Measurements from ENCODE around the gene LRRC23. TPM values are rescaled to one million over a fixed set of nuclear protein-coding genes. Genes with fewer than 3 reads are reported as not detected.

LRRC23 gene
- total and polyA plus RNA-seq, 7 donors = 5.3 to 21.0 (median 12.2) TPM

DNA sequence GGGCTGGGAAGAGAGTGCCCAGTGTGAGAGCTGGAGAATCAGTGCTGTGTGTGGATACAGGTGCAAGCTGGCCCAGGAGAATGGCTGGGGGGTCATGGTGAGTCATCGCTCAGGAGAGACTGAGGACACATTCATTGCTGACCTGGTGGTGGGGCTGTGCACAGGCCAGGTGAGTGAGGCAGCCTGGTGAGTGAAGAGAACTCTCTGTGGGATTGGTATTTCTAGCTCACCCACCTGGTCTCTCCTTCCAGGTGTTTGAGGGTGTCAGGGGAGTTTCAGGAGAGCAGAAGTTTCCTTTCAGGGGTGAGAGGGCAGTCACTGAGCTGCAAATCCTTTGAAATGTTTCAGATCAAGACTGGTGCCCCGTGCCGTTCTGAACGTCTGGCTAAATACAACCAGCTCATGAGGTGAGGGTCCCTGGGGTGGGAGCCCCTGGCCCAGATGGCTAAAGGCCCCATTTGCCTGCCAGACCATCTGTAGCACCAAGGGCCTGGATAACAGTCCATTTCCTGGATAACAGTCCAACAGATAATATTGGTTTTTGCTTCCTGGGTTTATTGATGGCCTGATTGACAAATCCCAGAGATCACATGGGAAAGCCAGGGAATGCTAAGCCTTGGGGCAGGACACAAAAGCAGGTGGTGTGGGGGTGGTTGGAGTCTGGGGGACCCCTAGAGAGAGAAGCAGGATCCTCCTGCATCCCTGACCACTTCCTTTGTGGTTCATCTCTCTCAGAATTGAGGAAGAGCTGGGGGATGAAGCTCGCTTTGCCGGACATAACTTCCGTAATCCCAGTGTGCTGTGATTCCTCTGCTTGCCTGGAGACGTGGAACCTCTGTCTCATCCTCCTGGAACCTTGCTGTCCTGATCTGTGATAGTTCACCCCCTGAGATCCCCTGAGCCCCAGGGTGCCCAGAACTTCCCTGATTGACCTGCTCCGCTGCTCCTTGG is 17.6 kb downstream of the LRRC23 start:
- no peaks in the 10 kb centered on the region for H3K9me3 ChIP-seq
- 73 to 87% methylated on average over 9 of the region's 9 CpGs for WGBS, 2 donors
- H3K27ac ChIP-seq = peak overlapping the region in 1 of 4 donors; percentile 15
- H3K4me3 ChIP-seq = no peak overlapping the region
- H3K4me1 ChIP-seq = peaks cover 4 to 39% (median 35%) of the 10 kb centered on the region in 4 donors
- intact Hi-C loops (cut with DNase I) = no loop called here
- no peaks in the 10 kb centered on the region for H3K27me3 ChIP-seq
- TF ChIP-seq POLR2AphosphoS5 (IDR thresholded peaks at IDR 0.05) = no peak
- no peak for TF ChIP-seq POLR2A (IDR thresholded peaks at IDR 0.05)
- TF ChIP-seq EP300 (IDR thresholded peaks at IDR 0.05) = no peak
- TF ChIP-seq, protein P1, sequence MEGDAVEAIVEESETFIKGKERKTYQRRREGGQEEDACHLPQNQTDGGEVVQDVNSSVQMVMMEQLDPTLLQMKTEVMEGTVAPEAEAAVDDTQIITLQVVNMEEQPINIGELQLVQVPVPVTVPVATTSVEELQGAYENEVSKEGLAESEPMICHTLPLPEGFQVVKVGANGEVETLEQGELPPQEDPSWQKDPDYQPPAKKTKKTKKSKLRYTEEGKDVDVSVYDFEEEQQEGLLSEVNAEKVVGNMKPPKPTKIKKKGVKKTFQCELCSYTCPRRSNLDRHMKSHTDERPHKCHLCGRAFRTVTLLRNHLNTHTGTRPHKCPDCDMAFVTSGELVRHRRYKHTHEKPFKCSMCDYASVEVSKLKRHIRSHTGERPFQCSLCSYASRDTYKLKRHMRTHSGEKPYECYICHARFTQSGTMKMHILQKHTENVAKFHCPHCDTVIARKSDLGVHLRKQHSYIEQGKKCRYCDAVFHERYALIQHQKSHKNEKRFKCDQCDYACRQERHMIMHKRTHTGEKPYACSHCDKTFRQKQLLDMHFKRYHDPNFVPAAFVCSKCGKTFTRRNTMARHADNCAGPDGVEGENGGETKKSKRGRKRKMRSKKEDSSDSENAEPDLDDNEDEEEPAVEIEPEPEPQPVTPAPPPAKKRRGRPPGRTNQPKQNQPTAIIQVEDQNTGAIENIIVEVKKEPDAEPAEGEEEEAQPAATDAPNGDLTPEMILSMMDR (IDR thresholded peaks at IDR 0.05) = no peak
- DNase-seq = no peak
- H3K36me3 ChIP-seq = peaks cover 0 to 44% (median 4%) of the 10 kb centered on the region in 4 donors

DNA sequence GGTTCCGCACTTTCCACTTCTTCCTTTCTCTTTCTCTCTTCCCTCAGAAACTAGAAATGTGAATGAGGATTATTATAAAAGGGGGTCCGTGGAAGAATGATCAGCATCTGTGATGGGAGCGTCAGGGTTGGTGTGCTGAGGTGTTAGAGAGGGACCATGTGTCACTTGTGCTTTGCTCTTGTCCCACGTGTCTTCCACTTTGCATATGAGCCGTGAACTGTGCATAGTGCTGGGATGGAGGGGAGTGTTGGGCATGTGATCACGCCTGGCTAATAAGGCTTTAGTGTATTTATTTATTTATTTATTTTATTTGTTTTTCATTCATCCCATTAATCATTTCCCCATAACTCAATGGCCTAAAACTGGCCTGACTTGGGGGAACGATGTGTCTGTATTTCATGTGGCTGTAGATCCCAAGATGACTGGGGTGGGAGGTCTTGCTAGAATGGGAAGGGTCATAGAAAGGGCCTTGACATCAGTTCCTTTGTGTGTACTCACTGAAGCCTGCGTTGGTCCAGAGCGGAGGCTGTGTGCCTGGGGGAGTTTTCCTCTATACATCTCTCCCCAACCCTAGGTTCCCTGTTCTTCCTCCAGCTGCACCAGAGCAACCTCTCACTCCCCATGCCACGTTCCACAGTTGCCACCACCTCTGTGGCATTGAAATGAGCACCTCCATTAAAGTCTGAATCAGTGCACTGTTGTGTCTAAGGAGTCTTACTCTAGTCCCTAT is 18.5 kb downstream of the LRRC23 start:
- Histone ChIP-seq H3K27ac (peak overlapping the region in 2 of 4 donors; percentile 99), H3K4me3 (no peak overlapping the region), H3K36me3 (peaks cover 0 to 35% (median 4%) of the 10 kb centered on the region in 4 donors), H3K27me3 (no peaks in the 10 kb centered on the region), H3K4me1 (peaks cover 4 to 40% (median 35%) of the 10 kb centered on the region in 4 donors), H3K9me3 (no peaks in the 10 kb centered on the region)
- TF ChIP-seq, protein P1 (IDR thresholded peaks at IDR 0.05) = no peak
- TF ChIP-seq POLR2A (IDR thresholded peaks at IDR 0.05) (no peak), POLR2AphosphoS5 (IDR thresholded peaks at IDR 0.05) (no peak), EP300 (IDR thresholded peaks at IDR 0.05) (no peak)
- DNase-seq = peak; percentile 55
- WGBS, 2 donors = 80% methylated on average over 10 of the region's 10 CpGs
- intact Hi-C loops (cut with DNase I) = no loop called here

DNA sequence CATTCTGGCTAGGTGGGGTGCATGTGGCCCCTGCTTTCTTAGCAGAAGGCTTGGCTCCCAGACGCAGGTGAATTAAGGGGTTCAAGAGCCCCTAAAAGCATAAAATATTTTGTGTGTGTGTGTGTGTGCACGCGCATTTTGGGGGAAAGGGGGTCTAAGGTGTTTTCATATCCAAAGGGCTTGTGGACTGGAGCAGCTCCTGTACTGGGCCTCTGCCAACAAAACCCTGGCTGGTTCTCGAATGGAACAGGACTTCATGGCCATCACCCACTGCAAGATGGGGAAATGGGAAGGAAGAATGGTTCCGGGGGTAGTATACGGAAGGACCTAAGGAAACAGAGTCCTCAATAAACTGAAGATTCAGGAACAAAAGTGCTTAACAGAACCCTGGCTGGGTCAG is 19.2 kb downstream of the LRRC23 start:
- intact Hi-C loops (cut with DNase I) = loop anchor here (1.0 to 2.0 kb wide), 3 partner anchors 14 to 55 kb away; no protein-coding TSS in a partner anchor
- Histone ChIP-seq H3K4me1 (peaks cover 4 to 40% (median 35%) of the 10 kb centered on the region in 4 donors), H3K9me3 (no peaks in the 10 kb centered on the region), H3K36me3 (peaks cover 0 to 35% (median 4%) of the 10 kb centered on the region in 4 donors), H3K27ac (peak overlapping the region; percentile 97 to 100 (median 99)), H3K4me3 (no peak overlapping the region), H3K27me3 (no peaks in the 10 kb centered on the region)
- TF ChIP-seq EP300 (IDR thresholded peaks at IDR 0.05) (no peak), POLR2A (IDR thresholded peaks at IDR 0.05) (no peak), POLR2AphosphoS5 (IDR thresholded peaks at IDR 0.05) (no peak)
- TF ChIP-seq, protein P1 (IDR thresholded peaks at IDR 0.05) = no peak
- DNase-seq = peak; percentile 73
- 46 to 63% methylated on average over 6 of the region's 6 CpGs for WGBS, 2 donors

DNA sequence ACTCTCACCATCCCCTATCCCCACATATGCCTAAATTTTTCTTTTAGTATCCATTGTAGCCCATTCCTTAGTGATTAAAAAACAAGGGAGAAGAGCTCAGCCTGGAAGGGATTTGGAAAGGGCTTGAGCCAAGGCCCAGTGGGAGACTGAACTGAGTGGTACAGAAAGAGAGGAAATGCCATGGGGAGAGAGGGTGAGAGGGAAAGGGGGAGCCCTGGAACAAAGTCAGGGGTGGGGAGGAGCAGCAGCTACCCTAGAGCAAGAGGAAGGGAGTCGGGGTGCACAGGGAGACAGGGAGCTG is 20.6 kb downstream of the LRRC23 start:
- peak overlapping the region in 2 of 4 donors; percentile 25 to 98 for H3K4me3 ChIP-seq
- 10 to 48% methylated on average over 1 of the region's 1 CpG for WGBS, 2 donors
- H3K27me3 ChIP-seq = no peaks in the 10 kb centered on the region
- H3K27ac ChIP-seq = peak overlapping the region; percentile 97 to 100 (median 99)
- no peaks in the 10 kb centered on the region for H3K9me3 ChIP-seq
- TF ChIP-seq POLR2AphosphoS5 (IDR thresholded peaks at IDR 0.05) = no peak
- no peak for TF ChIP-seq POLR2A (IDR thresholded peaks at IDR 0.05)
- no peak for DNase-seq
- H3K36me3 ChIP-seq = peaks cover 0 to 24% (median 3%) of the 10 kb centered on the region in 4 donors
- H3K4me1 ChIP-seq = peaks cover 4 to 53% (median 45%) of the 10 kb centered on the region in 4 donors
- intact Hi-C loops (cut with DNase I) = loop anchor here (2.0 kb wide), 2 partner anchors 40 to 56 kb away; no protein-coding TSS in a partner anchor

All from sigmoid colon (tissue), 7 donors.